Brain microvascular endothelial cell (primary cell): ENCODE results near the gene ABCB1.

Source experiments
- DNase-seq: peaks from one replicate; pipeline ENCODE4 v3.0.0-alpha.2; 2020
- H3K27ac ChIP-seq: fragments of 250-450 bp; sonication (Bioruptor Pico); 2 replicates; pipeline ENCODE4 v1.5.1; 2020; ENCODE audit warnings: mild to moderate bottlenecking, moderate library complexity
- H3K27me3 ChIP-seq: fragments of 250-450 bp; sonication (Bioruptor Pico); replicated peaks from 2 replicates; pipeline ENCODE4 v1.5.1; 2020; ENCODE audit warnings: mild to moderate bottlenecking
- H3K36me3 ChIP-seq: fragments of 250-450 bp; sonication (Bioruptor Pico); replicated peaks from 2 replicates; pipeline ENCODE4 v1.5.1; 2020; ENCODE audit warnings: mild to moderate bottlenecking
- H3K4me3 ChIP-seq: 2 replicates; pipeline ENCODE4 v1.5.1; 2011; ENCODE audit warnings: low read depth, mild to moderate bottlenecking, control low read depth, low read length, moderate library complexity
- in situ Hi-C: cut with HindIII; loops from 2 replicates; pipeline ENCODE4 v1.10.0; 2017; ENCODE audit warnings: low sequenced_read_pairs, low pct_ligation_motif_present
- TF ChIP-seq, protein P1 (sequence below): IDR thresholded peaks from 2 replicates; pipeline ENCODE4 v1.5.1; 2011; ENCODE audit warnings: low read depth, mild to moderate bottlenecking, moderate library complexity, low read length, control low read depth, inconsistent platforms; ENCODE audit errors: missing control alignments

The ABCB1 gene

DNA sequence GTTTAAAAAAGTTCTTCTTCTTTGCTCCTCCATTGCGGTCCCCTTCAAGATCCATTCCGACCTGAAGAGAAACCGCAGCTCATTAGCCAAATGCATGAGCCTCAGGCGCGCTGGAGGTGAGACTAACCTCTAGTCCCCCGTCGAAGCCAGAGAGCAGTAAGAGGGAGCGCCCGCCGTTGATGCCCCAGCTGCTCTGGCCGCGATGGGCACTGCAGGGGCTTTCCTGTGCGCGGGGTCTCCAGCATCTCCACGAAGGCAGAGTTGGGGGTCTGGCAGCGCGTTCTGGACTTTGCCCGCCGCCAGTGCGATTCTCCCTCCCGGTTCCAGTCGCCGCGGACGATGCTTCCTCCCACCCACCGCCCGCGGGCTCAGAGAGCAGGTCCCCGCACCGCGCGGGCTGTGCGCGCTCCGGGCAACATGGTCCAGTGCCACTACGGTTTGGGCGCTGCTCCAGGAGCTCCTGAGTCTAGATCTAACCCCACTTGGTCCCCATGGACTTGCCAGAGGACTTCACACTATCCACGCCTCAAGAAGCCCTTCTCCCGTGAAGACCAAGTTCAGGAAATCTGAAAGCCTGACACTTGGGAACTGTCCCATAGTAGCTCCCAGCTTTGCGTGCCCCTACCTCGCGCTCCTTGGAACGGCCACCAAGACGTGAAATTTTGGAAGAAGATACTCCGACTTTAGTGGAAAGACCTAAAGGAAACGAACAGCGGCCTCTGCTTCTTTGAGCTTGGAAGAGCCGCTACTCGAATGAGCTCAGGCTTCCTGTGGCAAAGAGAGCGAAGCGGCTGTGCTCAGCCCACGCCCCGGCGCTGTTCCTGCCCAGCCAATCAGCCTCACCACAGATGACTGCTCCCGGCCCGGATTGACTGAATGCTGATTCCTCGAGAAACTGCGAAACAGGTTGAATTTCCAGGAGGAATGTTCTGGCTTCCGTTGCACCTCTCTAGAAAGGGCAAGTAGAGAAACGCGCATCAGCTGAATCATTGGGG is at the start of gene ABCB1:
TSS of gene ABCB1 (minus strand) at position 755 of the 995 bp plus-strand sequence. CDS start at position 55, 700 bp downstream.
- DNase-seq: no peak
- in situ Hi-C loops: no loop called here
- Histone ChIP-seq H3K36me3 (no peaks in the 10 kb centered on the region), H3K27me3 (peaks cover 9% of the 10 kb centered on the region), H3K27ac (no peak within 1 kb of the TSS), H3K4me3 (peak within 1 kb of the TSS; percentile 58)
- TF ChIP-seq, protein P1, sequence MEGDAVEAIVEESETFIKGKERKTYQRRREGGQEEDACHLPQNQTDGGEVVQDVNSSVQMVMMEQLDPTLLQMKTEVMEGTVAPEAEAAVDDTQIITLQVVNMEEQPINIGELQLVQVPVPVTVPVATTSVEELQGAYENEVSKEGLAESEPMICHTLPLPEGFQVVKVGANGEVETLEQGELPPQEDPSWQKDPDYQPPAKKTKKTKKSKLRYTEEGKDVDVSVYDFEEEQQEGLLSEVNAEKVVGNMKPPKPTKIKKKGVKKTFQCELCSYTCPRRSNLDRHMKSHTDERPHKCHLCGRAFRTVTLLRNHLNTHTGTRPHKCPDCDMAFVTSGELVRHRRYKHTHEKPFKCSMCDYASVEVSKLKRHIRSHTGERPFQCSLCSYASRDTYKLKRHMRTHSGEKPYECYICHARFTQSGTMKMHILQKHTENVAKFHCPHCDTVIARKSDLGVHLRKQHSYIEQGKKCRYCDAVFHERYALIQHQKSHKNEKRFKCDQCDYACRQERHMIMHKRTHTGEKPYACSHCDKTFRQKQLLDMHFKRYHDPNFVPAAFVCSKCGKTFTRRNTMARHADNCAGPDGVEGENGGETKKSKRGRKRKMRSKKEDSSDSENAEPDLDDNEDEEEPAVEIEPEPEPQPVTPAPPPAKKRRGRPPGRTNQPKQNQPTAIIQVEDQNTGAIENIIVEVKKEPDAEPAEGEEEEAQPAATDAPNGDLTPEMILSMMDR: peak; percentile 28

DNA sequence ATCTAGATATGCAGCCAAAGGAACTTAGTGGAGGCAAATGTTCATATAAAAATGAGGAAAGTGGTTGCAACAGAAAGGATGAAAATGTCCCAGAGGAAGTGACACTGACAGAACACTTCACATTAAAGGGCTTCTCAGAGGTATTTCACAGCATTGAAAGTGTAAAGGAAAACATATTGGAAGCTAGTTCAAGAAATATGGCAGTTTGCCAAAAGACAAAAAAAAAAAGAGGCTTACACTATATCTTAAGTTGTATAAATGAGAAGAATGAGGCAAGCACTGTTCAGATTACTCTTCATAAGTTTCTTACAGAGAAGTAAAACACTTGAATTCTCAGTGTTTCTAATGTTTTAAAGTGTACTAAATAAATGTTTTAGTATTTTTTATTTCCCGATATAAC is 47.6 kb upstream of the ABCB1 start:
- TF ChIP-seq, protein P1: no peak
- no peak for DNase-seq

DNA sequence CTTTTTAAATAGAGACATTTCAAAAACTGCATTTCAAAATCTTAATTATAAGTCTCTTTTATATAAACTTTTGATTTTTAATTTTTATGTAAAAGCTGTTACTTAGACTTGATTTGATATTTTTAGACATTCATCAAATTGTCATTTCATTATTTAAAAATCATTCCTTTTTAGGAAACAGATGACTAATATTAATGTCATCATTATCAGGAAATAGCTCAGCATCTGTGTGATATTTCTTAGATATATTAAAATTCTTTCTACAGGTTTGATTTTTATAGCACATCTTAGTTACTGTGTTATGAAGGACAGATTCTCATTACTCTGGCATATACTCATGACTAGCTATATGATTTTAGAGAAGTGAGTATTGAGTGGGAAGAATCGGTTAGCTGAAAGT is 44.8 kb upstream of the ABCB1 start:
- TF ChIP-seq, protein P1: no peak
- in situ Hi-C loops: no loop called here
- no peaks in the 10 kb centered on the region for H3K27me3 ChIP-seq
- no peak overlapping the region for H3K4me3 ChIP-seq
- H3K36me3 ChIP-seq: no peaks in the 10 kb centered on the region
- no peak for DNase-seq
- H3K27ac ChIP-seq: no peak overlapping the region

More for the DNA sequence above, 47.6 kb upstream of the ABCB1 start:
- Histone ChIP-seq H3K4me3 (no peak overlapping the region), H3K27me3 (no peaks in the 10 kb centered on the region), H3K36me3 (no peaks in the 10 kb centered on the region), H3K27ac (no peak overlapping the region)
- in situ Hi-C loops: no loop called here

DNA sequence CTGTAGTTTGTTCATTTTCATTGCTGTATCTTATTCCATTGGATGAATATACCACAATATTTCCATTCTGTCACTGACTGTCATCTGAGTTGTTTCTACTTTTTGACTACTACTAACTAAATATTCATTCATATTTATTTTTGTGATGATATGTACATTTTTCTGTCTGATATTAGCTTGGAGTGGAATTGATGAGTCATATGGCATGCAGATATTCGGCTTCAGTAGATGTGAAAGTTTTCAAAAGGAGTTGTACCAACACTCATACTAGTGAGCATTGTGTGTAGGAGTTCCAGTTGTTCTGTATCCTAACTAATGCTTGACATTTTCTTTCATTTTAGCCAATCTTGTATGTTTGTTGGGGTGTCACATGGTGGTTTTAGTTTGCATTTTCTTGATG is 35.2 kb upstream of the ABCB1 start:
- DNase-seq: no peak
- TF ChIP-seq, protein P1: no peak
- no peaks in the 10 kb centered on the region for H3K36me3 ChIP-seq
- no peak overlapping the region for H3K4me3 ChIP-seq
- no peak overlapping the region for H3K27ac ChIP-seq
- no peaks in the 10 kb centered on the region for H3K27me3 ChIP-seq
- in situ Hi-C loops: no loop called here

DNA sequence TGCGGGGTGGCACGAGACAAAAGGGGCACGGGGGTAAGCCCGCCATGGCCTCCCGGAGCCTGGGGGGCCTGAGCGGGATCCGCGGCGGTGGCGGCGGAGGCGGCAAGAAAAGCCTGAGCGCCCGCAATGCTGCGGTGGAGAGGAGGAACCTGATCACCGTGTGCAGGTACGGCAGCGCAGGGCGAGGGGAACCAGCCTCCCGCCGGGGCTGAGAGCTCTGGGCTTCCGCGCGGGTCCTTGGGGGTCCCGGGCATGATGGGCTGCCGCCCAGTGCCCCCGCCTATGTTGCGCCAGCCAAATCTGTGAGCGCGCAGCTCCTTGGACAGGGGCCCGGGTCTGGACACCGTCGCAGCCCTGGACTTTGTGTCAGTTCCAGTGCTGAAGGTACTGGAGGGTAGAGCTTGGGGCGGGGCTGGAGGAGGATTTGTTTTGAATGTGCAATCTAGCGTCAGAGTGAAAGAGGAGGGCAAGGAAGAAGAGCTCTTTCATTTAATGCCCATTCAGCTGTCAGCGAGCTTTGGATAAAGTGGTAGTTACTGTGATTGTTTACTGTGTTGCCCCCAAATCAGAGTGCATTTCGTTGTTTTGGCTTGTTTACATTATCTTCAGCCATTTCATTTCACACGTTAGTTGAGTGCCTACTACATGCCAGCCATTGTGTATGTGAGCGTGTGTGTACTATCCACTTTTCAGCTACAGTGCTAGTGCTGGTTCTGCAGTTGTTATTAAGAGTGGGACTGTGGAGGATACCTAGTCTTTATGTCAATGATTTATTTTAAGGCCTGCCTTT is 28.3 kb upstream of the ABCB1 start:
- Histone ChIP-seq H3K27ac (no peak overlapping the region), H3K27me3 (no peaks in the 10 kb centered on the region), H3K36me3 (no peaks in the 10 kb centered on the region), H3K4me3 (peak overlapping the region; percentile 71)
- in situ Hi-C loops: no loop called here
- DNase-seq: no peak
- TF ChIP-seq, protein P1: no peak
